Adrenal gland (tissue), 5 donors: ENCODE results near the gene ZNF273.

Source experiments
- POLR2A ChIP-seq, 2 donors: fragments of 450-650 bp; IDR thresholded peaks; one replicate each; pipeline ENCODE4 v1.6.1; 2017; ENCODE audit warnings: antibody characterized with exemption in 2 of 2, mild to moderate bottlenecking in 2 of 2, moderate library complexity in 1 of 2
- TF ChIP-seq, protein P1 (sequence below), 6 experiments: fragments of 450-650 bp in 4 of 6; fragments of 200-600 bp in 2 of 6; sonication (generic) in 1 of 6; IDR thresholded peaks; 1 replicate in 5 of 6; 2 replicates in 1 of 6; pipeline versions ENCODE4 v1.5.1 to v1.8.0; 2016 to 2021; ENCODE audit warnings: antibody characterized with exemption in 6 of 6, mild to moderate bottlenecking in 2 of 6, moderate library complexity in 1 of 6
- donor health status: DM: no; HTN: no; CAD: no.

- TF ChIP-seq, protein P1, sequence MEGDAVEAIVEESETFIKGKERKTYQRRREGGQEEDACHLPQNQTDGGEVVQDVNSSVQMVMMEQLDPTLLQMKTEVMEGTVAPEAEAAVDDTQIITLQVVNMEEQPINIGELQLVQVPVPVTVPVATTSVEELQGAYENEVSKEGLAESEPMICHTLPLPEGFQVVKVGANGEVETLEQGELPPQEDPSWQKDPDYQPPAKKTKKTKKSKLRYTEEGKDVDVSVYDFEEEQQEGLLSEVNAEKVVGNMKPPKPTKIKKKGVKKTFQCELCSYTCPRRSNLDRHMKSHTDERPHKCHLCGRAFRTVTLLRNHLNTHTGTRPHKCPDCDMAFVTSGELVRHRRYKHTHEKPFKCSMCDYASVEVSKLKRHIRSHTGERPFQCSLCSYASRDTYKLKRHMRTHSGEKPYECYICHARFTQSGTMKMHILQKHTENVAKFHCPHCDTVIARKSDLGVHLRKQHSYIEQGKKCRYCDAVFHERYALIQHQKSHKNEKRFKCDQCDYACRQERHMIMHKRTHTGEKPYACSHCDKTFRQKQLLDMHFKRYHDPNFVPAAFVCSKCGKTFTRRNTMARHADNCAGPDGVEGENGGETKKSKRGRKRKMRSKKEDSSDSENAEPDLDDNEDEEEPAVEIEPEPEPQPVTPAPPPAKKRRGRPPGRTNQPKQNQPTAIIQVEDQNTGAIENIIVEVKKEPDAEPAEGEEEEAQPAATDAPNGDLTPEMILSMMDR (IDR thresholded peaks at IDR 0.05): no peak
- TF ChIP-seq POLR2A (IDR thresholded peaks at IDR 0.05): no peak
Observed at GRCh38 chr7:64888561-64888900, 14.5 kb upstream of the ZNF273 start.
